NAMALWA (cell line): ENCODE results near the gene FAM83G.

Source experiments
- DNase-seq: peaks from one replicate; pipeline ENCODE4 v3.0.0-alpha.2; 2015; ENCODE audit warnings: low spot score

FAM83G gene

GRCh38 chr17:19005789-19006430 lies 1.3 kb upstream of the FAM83G start:
- DNase-seq: no peak

- no peak for DNase-seq
These were observed 691 bp upstream of the FAM83G start for GRCh38 chr17:19005137-19005773.

- no peak for DNase-seq
These were observed 782 bp downstream of the FAM83G start for GRCh38 chr17:19003543-19004420.

GRCh38 chr17:19002805-19003542 lies 1.6 kb downstream of the FAM83G start:
- DNase-seq: no peak

- DNase-seq: no peak
These were observed 2.5 kb downstream of the FAM83G start for GRCh38 chr17:19001907-19002590.

- DNase-seq: no peak
These were observed 3.8 kb downstream of the FAM83G start for GRCh38 chr17:19000531-19001325.

GRCh38 chr17:18999911-19000310 lies 4.7 kb downstream of the FAM83G start:
- no peak for DNase-seq

- DNase-seq: no peak
These were observed 5.2 kb downstream of the FAM83G start for GRCh38 chr17:18999394-18999793.

GRCh38 chr17:18997650-18998196 lies 6.8 kb downstream of the FAM83G start:
- no peak for DNase-seq

- DNase-seq: no peak
These were observed 8.1 kb downstream of the FAM83G start for GRCh38 chr17:18996458-18996857.

- DNase-seq: no peak
These were observed 9.3 kb downstream of the FAM83G start for GRCh38 chr17:18995220-18995619.

- no peak for DNase-seq
These were observed 9.9 kb downstream of the FAM83G start for GRCh38 chr17:18994631-18995030.

GRCh38 chr17:18993905-18994526 lies 10.5 kb downstream of the FAM83G start:
- no peak for DNase-seq

GRCh38 chr17:18992454-18993130 lies 12.0 kb downstream of the FAM83G start:
- DNase-seq: no peak

- DNase-seq: no peak
These were observed 12.8 kb downstream of the FAM83G start for GRCh38 chr17:18991531-18992315.

GRCh38 chr17:18990331-18990730 lies 14.2 kb downstream of the FAM83G start:
- no peak for DNase-seq

GRCh38 chr17:18988546-18989173 lies 15.9 kb downstream of the FAM83G start:
- no peak for DNase-seq

GRCh38 chr17:18987862-18988545 lies 16.6 kb downstream of the FAM83G start:
- no peak for DNase-seq
